ENCODE measurements around the gene FOXJ3.
A peak's percentile ranks its signal among the peaks of the same experiment; 100 is the strongest.

FOXJ3 gene

DNA sequence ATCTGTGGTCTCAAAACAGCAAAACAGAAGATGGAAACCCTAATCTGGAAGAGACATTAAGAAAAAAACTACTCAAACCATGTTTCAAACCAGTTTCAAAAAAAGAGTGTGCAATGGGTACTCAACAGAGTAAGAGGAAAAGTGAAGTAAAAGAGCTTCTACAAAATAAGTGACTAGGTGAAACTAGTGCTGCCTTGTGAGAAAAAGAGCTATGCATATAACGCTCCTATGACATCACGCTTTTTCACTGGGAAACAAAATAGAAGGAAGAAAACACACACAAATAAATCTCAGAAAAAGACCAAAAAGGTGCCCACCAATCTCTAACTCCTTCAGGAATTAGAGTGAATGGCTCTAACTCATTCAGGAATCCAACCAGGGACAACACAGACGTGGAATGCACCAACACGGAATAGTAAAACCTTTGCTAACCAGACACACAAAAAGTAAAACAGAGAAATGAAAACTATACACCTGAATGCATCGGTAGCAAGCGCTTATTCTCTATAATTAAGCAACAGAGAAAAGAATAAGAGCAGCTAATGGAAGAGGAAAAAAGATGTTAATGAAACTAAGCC is 1.3 kb downstream of the FOXJ3 start:
- no peak for DNase-seq

DNA sequence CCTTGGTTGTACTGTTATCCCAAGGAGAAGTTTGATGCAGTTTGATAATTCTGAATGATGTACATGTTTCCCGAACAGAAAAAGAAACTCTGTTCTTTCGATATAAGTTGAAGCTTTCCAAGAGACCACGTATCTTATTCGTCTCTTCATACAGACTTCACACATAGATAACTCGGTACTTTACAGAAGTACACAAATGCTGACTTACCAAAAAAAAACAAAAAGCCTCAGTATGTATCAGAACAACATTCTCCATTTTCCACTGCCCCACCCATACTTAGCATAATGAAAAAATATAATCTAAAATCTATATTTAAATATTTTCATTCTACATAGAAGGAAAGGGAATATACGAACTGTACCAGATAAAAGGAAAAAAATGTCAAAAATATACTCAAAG is 2.2 kb downstream of the FOXJ3 start:
- DNase-seq = no peak

DNA sequence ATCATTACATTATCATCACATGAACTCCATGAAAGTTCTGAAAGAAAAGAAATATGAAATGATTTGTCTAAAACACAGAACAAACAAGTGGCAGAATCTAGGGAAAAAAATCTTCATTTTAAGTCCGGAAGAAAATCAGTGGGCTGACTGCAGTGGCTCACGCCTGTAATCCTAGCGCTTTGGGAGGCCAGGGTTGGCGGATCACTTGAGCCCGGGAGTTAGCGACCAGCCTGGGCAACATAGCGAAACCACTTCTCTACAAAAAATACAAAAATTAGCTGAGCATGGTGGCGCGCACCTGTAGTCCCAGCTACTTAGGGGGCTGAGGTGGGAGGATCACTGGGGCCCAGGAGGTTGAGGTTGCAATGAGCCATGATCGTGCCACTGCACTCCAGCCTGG is 4.8 kb downstream of the FOXJ3 start:
- no peak for DNase-seq

DNA sequence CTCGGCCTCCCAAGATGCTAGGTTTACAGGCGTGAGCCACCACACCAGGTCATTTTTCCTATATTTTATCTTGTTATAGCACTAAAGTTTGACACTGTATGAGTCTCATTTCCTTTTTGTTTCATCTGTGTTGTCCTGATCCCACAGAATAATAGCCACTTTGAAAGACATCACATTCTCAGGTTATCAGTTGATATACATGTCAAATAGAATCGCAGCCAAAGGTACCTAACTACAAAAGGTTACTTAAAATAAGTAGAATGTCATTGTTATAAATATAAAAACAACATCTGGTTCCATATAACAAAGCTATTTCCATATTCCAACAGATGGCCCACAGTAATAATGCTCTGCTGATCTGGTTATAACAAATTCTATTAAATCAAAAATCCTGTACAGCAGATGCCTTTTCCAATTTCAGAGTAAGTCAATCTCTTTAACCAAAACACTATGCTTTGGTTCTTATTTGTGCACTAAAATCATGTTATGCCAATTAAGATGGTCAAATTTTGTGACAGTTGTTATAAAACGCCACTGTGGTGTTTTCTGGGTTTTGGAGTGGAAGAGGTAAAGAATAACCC is 6.0 kb downstream of the FOXJ3 start:
- no peak for DNase-seq

DNA sequence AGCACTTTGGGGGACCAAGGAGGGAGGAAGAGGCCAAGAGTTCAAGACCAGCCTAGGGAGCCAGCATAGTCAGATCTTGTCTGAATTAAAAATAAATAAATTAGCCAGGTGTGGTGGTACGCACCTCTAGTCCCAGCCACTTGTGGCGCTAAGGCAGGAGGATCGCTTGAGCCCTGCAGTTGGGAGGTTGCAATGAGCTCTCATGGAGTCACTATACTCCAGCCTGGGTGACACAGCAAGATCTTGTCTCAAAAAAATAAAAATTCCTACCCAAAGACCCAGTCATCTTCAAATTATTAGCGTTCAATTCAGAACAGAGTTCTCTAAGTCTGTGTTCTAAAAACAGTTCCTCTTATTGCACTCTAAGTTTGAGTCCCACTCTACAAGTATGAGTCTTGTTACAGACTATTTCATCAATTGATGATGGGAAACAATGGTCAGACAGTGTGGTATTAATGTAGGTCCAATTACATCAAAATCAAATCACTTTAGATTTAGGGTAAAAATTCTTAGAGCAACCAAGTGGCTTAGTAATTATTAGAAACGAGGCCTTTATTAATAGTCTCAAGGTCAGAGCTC is 6.9 kb downstream of the FOXJ3 start:
- no peak for DNase-seq

DNA sequence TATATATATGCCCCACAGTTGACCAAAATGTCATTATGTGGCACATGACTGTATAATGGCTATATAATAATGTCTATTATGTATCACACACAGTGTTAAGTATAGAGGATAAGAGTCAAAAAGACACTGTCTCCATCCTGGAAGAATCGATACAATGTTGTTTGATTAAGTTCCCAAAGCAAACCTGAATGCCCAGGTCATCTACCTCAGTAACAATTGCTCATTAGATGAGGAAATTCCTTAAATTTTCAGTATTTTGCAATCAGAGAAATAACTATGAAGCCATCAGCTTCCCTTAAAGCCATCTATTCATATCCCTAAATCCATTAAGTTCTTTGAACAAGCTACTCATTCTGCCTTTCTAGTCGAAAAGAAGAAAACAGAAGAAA is 10.0 kb downstream of the FOXJ3 start:
- no peak for DNase-seq

DNA sequence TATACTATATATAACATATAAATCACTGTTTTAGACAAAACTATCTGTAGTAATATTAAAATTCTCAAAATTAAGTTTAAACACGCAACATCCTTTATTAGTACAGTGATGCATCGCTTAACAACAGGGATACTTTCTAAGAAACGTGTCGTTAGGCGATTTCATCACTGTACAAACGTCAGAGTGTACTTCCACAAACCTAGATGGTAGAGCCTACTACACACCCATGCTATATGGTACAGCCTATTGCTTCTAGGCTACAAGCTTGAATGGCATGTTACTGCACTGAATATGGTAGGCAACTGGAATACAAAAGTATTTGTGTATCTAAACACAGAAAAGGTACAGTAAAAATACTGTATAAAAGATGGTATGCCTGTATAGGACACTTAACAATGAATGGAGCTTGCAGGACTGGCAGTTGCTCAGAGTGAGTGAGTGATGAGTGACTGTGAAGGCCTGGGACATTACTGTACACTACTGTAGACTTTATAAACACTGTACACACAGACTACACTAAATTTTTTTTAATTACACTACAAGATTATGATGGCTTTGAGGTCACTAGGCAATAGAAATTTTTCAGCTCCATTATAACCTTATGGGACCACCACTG is 10.5 kb downstream of the FOXJ3 start:
- no peak for DNase-seq

DNA sequence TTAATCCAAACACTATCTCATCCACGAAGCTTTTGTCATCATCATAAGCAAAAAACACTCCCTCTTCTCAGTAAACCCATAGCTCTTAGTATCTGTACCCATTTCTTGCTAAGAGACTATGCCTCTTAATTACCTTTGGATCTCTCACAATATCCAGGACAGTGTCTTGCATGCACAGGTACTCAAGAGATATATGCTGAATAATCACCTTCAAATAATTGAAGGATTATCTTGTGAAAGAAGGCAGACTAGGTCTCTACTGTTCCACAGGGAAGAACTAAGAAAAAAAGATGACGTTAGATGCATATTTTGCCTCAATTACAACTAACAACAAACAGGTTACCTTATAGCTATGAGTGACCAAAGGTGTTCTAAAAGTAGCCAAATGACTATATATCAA is 11.5 kb downstream of the FOXJ3 start:
- no peak for DNase-seq

DNA sequence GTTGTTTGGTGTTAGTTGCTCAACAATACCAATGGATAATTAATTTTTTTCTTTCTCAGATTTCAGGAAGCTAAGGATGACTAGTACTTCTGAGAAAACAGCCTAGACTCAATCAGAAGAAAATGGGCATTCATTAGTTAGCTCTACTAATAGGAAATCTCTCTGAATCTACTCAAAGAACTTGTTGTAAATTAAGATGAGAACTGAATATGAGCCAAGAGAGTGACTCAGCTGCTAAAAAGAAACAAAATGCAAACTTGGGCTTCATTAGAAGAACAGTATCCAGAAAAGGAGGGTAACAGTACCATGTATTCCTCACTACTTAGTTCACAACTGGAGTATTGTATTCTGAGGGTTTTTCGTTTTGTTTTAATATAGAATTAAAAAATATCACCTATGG is 12.5 kb downstream of the FOXJ3 start:
- no peak for DNase-seq

DNA sequence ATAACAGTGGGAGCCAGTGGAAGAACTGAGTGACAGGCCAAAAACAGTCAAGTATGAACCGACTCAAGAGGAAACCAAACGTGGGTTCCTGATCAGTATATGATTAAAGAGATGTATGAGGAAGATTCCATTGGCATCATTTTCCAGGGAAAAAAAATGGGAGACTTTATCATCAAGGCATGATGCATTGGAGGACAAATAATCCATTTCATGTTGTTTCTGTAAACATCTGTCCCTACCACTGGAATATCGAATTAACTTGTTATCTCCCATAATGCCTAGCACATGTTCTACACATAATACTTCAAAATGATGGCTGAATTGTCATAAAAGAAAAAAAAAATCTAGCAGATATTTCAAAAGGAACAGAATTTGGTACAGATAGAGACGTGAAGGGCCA is 13.3 kb downstream of the FOXJ3 start:
- DNase-seq = no peak

DNA sequence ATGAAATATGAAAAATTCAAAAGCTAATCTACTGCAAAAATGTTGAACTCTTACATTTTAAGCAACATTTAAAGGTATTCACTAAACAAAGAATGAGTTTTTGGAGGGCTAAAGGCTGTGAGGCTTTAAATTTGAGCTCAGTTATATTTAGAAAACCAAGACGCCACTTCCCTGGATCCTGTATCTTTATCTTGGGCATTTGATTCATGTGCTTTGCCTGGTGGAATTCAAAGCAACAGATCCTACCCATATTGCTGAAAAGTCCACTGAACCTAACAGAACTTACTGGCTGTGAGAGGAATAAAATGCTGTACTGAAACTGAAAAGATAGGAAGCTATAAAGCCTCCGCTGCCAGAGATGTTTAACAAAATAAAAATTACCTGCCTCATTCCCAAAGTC is 14.3 kb downstream of the FOXJ3 start:
- DNase-seq = no peak

DNA sequence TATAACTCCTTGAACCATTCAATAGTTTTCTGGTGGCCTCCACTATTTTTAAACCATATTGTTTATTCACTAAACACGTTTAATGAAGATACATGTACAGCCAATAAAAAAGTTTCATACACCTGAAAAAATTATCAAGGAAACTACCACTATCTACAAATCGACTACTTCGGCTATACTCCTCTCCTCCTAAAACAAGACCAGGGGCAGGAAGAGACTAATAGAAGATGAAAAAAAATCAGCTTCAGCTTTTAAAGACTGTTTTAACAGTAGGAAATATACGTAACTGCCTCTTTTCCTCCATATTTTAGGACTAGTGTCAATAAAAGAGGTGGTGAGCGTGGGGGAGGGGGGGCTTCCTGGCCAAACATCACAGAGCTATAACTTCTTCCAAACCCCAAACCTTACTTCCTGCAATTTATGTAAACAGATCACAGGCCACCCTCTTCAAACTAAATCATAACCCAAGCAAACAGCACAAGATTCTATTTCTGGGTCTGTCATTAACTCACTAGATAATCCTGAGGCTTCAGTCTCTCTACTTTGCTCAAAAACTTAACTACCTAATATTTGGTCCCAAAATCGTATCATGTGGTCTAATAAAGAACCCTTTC is 15.1 kb downstream of the FOXJ3 start:
- peak; percentile 21 for DNase-seq

DNA sequence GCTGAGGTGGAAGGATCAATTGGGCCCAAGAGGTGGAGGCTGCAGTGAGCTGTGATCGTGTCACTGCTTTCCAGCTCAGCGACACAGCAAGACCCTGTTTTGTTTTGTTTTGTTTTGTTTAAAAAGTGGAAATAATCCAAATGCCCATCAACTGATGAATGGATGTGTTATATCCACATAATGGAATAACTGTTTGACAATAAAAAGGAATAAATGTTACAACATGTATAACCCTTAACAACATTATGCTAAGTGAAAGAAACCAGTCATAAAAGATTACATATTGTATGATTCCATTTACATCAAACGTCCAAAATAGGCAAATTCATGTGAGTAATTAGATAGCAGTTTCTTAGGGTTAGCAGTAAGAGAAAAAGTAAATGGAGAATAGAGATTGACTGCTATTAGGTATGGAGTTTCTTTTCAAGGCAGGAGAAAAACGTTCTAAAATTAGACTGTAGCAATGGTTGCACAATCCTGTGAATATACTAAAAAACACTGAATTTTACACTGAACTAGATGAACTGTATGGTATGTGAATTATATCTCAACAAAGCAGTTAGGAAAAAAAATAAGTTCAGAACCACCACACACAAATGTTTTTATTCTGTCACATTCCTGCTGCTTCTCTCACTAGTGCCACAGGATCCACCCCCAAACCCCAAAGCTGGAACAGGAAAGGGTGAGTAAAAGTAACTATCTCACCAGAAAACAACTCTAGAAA is 15.7 kb downstream of the FOXJ3 start:
- DNase-seq = no peak

DNA sequence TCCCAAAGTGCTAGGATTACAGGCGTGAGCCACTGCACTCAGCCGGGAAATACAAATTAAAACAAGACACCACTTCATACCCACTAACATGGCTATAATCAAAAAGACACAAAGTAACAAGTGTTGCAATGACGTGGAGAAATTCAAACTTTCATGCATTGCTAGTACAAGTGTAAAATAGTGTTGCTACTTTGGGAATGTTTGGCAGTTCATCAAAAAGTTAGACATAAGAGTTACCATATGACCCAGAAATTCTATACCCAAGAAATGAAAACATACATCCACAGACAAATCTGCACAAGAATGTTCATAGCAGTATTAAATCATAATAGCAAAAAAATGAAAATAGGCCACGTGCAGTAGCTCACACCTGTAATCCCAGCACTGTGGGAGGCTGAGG is 16.4 kb downstream of the FOXJ3 start:
- no peak for DNase-seq

DNA sequence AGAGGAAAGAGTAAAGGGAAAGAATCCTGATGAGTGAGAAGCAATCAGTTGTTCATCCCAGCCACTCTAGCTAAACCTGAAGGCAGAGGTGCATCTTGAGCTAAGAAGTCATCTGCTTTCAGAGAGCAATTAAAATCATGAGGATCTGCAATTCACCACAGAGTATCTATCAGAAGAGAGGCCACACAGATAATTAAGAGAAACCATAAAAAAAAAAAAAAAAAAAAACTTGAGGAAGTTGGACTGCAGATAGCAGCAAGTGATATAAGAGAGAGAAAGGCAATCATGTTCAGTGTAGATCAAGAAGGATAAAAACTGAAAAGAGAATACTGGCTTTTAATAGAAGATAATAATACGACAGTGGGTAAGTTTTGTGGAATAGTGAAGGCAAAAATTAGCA is 17.7 kb downstream of the FOXJ3 start:
- DNase-seq = no peak

DNA sequence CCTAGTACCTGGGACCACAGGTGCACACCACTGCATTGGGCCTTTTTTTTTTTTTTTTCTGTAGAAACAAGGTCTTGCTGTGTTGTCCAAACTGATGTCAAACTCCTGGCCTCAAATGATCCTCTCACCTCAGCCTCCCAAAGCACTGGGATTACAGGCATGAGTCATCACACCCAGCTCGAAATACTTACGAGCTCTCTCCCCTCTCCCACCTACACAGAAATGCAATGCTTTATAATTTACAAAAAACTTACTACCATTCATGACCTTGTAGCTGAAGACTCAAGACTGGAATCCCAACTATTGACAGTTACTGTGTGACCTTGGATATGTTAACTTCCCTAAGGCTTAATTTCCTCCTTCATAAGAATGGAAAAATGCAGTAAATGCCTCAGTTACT is 18.7 kb downstream of the FOXJ3 start:
- DNase-seq = no peak

DNA sequence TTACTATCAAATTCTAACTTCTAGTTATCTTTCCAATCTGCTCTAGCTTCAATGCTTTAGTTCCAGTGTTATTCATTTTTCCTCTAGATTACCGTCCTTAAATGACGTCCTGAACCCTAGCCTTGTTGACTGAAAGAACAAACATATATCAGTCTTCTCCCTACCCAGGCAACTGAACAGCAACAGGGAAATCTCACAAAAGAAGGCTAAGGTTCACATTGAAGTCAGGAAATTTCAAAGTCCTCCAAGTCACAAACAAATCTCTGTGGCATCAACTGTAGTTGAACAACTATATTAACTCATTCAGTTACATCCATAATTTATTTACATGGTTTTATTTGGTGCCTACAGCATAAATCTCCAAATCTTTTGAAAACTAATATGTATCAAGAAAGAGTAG is 19.5 kb downstream of the FOXJ3 start:
- no peak for DNase-seq

DNA sequence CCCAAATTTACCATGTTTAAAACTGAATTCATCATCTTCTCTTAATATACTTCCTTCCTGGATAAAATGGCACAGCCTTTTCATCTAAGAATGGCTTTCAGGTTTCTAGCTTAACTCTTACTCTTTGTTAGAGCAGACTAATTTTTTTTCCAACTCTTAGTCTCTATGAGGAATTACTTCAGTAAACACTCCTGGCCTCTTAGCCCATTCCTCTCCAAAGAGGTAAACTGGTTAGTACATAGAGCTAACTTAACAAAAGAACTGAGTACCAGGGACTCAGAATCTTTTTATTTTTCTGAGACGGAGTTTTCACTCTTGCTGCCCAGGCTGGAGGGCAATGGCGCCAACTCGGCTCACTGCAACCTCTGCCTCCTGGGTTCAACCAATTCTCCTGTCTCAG is 21.1 kb downstream of the FOXJ3 start:
- DNase-seq = no peak

DNA sequence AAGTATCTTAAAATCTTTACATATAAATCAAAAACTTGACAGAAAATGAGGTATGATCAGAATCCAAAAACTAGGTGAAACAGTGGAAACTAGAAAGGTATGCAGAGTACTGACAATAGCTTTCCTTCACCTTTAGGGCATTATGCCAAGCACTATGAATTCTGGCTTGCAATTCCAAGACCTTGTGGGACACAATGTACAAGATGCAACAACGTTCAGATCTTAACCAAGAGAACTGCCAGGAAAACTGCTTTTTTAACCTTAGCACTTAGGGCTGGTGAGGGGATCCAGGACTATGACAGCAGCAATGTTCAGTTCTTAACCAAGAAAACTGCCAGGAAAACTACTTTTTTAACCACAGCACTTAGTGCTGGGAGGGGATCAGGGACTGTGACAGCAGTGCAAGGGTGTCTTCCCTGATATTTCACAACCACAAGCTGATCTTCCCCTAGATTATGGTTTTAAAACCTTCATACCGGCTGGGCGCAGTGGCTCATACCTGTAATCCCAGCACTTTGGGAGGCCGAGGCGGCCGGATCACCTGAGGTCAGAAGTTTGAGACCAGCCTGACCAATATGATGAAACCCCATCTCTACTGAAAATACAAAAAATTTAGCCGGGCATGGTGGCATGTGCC is 22.3 kb downstream of the FOXJ3 start:
- DNase-seq = no peak

DNA sequence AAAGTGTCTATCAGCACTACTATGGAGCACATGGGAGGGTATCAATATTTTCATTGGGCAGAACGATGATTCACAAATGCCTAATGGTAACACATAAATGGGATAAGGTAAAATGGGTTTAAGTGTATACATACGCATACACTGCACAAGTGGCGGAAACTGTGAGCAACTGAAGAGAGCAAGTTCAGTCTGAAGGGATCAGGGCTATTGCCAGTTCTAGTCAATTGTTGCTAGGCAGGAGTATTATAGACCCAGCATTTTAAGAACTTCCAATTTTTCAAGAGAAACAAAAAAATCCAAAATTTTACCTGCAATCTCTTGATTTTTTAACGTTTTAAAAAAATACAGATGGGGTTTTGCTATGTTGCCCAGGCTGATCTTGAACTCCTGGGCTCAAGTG is 23.1 kb downstream of the FOXJ3 start:
- no peak for DNase-seq

DNA sequence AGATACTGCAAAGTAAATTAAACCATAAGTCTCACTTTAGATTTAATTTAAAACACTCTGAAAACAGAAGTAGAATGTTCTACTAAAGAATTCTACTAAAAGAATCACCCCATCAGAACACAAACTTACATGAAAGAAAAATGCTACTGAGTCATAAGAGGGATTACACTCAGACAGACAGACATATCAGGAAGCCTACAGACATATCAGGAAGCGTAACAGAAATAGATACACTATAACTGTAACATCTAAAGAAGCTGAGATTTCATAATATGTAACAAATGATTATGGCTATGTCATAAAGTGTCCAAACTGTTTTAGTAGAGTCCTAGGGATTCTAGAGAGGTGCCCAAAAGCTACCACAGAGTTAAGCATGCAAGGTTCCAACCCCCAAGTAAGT is 23.9 kb downstream of the FOXJ3 start:
- no peak for DNase-seq

DNA sequence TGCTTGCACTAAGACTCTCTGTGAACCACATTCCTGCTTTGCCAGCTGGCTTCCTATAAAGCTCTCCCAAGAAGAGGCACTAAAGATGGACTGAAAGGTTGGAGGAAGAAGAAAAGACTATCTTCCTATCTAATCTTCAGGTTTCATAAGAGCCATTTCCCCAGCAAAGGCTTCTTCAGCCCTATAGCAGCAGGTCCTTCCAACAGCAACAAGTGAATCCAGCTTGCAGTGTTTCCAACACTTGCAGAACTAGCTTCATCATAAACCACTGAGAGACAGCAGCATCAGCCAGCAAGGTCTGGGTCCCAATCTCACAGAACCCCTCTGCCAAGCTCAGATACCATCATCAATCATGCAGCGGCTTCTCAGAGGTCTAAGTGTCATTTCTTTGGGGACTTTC is 28.1 kb downstream of the FOXJ3 start:
- no peak for DNase-seq

DNA sequence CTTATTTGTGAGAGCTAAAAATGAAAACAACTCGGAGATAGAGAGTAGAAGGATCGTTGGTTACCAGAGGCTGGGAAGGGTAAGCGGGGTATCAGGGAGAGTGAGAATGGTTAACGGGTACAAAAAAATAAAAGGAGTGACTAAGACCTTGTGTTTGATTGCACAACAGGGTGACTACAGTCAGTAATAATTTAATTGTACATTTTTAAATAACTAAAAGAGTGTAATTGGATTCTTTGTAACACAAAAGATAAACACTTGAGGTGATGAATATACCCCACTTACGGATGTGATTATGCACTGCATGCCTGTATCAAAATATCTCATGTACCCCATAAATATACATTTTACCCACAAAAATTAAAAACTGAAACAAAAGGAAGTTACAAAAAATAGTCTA is 29.4 kb downstream of the FOXJ3 start:
- DNase-seq = no peak
